Lung (tissue), 12 donors: ENCODE measurements around the gene MAP1LC3B2. TPM values are rescaled to one million over a fixed set of nuclear protein-coding genes. Genes with fewer than 3 reads are reported as not detected.

Source experiments
- ATAC-seq: fragments of 200-7000 bp; cut with Tn5 transposase; one replicate; pipeline ENCODE4 v1.9.1; 2020; ENCODE audit warnings: moderate number of reproducible peaks; ENCODE audit not compliant: insufficient read depth, low FRiP score
- DNase-seq, 3 donors: peaks; one replicate each; pipeline ENCODE4 v3.0.0-alpha.2; 2013 to 2017
- H3K27ac ChIP-seq, 2 donors: one replicate each; pipeline ENCODE4 v1.5.1; 2013; ENCODE audit warnings: mild to moderate bottlenecking in 2 of 2, moderate library complexity in 2 of 2, control low read depth in 1 of 2, inconsistent platforms in 1 of 2, low read depth in 1 of 2, low read length in 1 of 2
- H3K27me3 ChIP-seq, 3 donors: one replicate each; pipeline ENCODE4 v1.5.1; 2013; ENCODE audit warnings: low read length in 2 of 3; ENCODE audit not compliant: control insufficient read depth in 3 of 3, insufficient read depth in 3 of 3
- H3K36me3 ChIP-seq, 4 donors: one replicate each; pipeline ENCODE4 v1.5.1; 2013; ENCODE audit warnings: low read length in 4 of 4, mild to moderate bottlenecking in 1 of 4, moderate library complexity in 1 of 4; ENCODE audit not compliant: control insufficient read depth in 4 of 4, insufficient read depth in 4 of 4
- H3K4me1 ChIP-seq, 5 donors: one replicate each; pipeline ENCODE4 v1.5.1; 2013; ENCODE audit warnings: low read length in 5 of 5, mild to moderate bottlenecking in 2 of 5, moderate library complexity in 1 of 5; ENCODE audit not compliant: control insufficient read depth in 5 of 5, insufficient read depth in 5 of 5
- H3K4me3 ChIP-seq: one replicate; pipeline ENCODE4 v1.5.1; 2013; ENCODE audit warnings: mild to moderate bottlenecking, control low read depth, moderate library complexity
- H3K9ac ChIP-seq, 2 donors: one replicate each; pipeline ENCODE4 v1.5.1; 2013; ENCODE audit warnings: low read length in 2 of 2, control low read depth in 1 of 2; ENCODE audit not compliant: insufficient read depth in 1 of 2
- H3K9me3 ChIP-seq, 4 donors: one replicate each; pipeline ENCODE4 v1.5.1; 2013; ENCODE audit warnings: low read length in 3 of 4, mild to moderate bottlenecking in 1 of 4, moderate library complexity in 1 of 4; ENCODE audit not compliant: control insufficient read depth in 4 of 4, insufficient read depth in 3 of 4
- CTCF ChIP-seq: IDR thresholded peaks from 2 replicates; pipeline ENCODE4 v1.5.1; 2012; ENCODE audit warnings: mild to moderate bottlenecking; ENCODE audit errors: control extremely low read depth, extremely low read depth
- WGBS, 2 donors: extraction: QIAGEN DNeasy Blood & Tissue Kit; methylation state at CpG; one replicate each; pipeline ENCODE4 v1.1.7; 2013; 5-methylcytosine and 5-hydroxymethylcytosine counted together
- polyA plus RNA-seq, 2 donors: library from polyadenylated mRNA; stranded (reverse); fragments of 200-250 nt; gene quantifications; one replicate each; pipeline ENCODE4 v1.2.1, GENCODE V29; 2013
- total RNA-seq, 2 donors: library from RNA; depleted of rRNA in 1 of 2; stranded (reverse); fragments of >200 nt in 1 of 2; gene quantifications; one replicate each; pipeline ENCODE4 v1.2.1, GENCODE V29; 2014 to 2021
- donor health status: control.
- donor health status: control.
- donor health status: Bipolar disorder and iron deficiency.
- donor health status: healthy.
- donor health status: DM: yes; HTN: yes; CAD: no.

The MAP1LC3B2 gene
- total and polyA plus RNA-seq, 4 donors, result 1.1 to 2.2 (median 2.0) TPM; not detected in 1

DNA sequence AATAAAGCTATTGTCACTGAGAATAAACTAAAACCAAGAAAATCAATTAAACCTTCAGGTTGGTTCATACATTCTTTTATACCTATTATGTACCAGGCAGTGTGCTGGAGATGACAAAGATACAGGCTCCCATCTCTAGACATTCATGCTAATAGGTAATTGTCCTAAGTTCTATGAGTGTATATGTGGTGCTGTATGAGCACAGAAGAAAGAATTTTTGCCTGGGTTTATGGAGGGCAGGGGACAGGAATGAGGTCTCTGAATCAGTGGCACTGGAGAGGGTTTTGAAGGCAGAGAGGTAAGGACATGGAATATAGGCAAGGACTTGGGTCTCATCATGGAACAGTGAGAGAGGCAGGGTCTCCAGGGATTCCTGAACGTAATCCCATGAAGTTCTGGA lies 38.7 kb downstream of the MAP1LC3B2 start:
- no peaks in the 10 kb centered on the region for H3K27me3 ChIP-seq
- no peak overlapping the region for H3K9ac ChIP-seq
- DNase-seq (no peak), ATAC-seq (no peak)
- no peaks in the 10 kb centered on the region for H3K9me3 ChIP-seq
- no peaks in the 10 kb centered on the region for H3K36me3 ChIP-seq
- no peak overlapping the region for H3K4me3 ChIP-seq
- no peak overlapping the region for H3K27ac ChIP-seq
- H3K4me1 ChIP-seq, result peaks cover 3 to 25% (median 8%) of the 10 kb centered on the region in 5 donors
- TF ChIP-seq CTCF, result no peak
- WGBS, 2 donors, result 88 to 89% methylated on average over 1 of the region's 1 CpG

DNA sequence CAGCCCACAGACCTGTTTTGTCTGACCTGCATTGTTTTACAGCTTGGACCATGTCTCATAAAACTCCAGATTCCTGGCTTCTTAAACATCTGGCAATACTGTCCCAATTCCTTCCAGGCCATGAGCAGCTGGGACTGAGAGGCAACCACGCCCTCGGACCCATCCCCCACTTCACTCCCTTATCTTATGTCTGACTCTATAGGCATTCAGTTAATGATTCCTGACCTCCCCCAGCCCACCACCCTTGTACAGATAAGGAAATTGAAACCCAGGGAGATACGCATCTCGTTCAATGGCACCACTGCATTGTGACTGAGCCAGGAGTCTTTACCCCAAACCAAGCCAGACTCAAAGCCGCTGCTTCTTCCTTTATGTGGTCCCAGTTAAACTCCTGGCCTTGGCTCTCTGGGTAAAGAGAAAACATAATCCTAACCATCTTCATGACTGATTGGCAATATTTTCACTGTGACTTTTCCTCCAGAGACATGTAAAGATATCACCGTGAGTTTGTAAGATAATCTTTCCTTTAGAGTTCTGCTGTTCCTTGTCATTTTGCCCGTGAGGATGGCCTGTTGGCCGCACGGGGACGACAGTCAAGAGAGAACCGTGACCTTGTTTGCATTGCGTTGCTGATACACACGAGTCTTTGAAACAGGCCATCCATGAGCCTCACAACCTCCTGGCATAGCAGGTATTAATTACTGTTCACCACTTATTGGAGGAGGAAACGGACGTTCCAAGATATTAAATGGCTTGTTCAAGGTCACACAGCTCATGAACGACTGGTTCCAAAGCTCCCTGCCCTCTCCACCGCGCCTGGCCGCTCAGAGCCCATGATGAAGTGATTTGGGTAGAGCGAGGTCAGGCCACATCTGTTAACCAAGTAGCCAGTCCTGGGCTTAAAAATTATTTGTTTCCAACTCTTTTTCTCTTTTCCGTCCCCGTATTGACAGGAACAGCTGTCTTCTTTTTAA lies 39.4 kb downstream of the MAP1LC3B2 start:
- Histone ChIP-seq H3K4me1 (peaks cover 3 to 25% (median 8%) of the 10 kb centered on the region in 5 donors), H3K9me3 (no peaks in the 10 kb centered on the region), H3K27me3 (no peaks in the 10 kb centered on the region), H3K27ac (no peak overlapping the region), H3K36me3 (no peaks in the 10 kb centered on the region), H3K9ac (peak overlapping the region in 1 of 2 donors; percentile 14), H3K4me3 (no peak overlapping the region)
- 76 to 83% methylated on average over 22 of the region's 22 CpGs for WGBS, 2 donors
- ATAC-seq (no peak), DNase-seq (no peak)
- no peak for TF ChIP-seq CTCF

DNA sequence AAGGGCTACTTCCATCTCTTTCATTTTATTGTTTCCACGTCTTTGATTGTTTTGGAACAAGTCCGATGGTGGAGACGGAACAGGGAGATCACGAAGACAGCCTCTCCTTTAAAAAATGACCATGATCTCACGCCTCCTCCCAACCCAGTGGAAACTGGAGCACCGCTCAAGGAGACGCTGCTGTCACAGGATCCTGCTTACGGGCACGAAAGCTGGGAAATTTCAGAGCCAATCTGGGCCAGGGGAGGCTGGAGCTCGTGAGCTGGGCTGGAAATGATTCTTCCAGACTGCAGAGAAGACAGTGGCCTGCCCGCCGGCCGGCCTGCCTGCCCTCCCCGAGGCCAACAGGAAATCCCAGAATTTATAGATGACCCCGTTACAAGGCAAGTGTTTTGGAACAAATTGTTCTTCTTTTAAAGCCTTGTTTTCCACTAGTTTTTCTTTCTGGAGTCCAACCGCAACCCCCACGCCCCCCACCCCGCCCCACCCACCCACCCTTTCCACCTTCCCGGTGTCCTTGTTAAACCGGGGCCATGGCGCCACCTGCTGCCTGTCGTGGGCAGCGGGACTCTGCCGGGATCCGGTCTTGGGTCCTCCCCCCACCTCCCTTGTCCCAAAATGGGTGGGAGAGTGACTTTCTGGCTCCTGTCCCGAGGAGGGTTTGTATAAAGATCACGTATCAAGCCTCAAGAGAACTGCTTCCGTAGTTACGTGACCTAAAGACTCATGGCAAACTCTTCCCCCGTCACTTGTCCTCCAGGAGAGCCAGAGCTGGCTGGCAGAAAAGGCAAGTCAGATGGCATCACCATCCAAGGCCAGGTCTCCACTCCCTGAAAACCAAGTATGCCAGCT lies 40.3 kb downstream of the MAP1LC3B2 start:
- 13 to 22% methylated on average over 30 of the region's 30 CpGs for WGBS, 2 donors
- Histone ChIP-seq H3K9ac (peak overlapping the region in 1 of 2 donors; percentile 70), H3K4me3 (no peak overlapping the region), H3K9me3 (no peaks in the 10 kb centered on the region), H3K27me3 (no peaks in the 10 kb centered on the region), H3K27ac (peak overlapping the region in 1 of 2 donors; percentile 71), H3K4me1 (peaks cover 1 to 35% (median 8%) of the 10 kb centered on the region in 5 donors), H3K36me3 (no peaks in the 10 kb centered on the region)
- peak; percentile 28 for TF ChIP-seq CTCF
- peak; percentile 81 for ATAC-seq
- DNase-seq, result peak; percentile 80 to 87 (median 82)
